ENCODE measurements around the gene NAV3.

The NAV3 gene

DNA sequence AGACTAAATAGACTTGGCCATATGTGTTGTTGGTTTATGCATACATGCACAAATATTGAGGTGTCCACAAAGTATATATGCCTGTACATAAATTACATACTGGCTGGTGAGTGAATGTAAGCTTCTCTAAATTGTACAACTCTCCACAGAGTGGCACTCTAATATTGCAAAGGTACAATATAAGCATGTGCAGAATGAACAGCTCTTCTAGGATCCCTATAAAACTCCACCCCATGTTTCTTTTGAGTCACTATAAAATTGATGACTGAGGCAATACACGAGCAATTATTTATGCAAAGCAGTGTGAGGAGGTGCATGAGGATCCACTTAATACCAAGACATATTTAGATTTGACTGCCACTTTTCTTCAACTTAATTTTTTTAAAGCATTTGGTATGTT, 172.2 kb downstream of the NAV3 start:
- TF ChIP-seq, protein P1, sequence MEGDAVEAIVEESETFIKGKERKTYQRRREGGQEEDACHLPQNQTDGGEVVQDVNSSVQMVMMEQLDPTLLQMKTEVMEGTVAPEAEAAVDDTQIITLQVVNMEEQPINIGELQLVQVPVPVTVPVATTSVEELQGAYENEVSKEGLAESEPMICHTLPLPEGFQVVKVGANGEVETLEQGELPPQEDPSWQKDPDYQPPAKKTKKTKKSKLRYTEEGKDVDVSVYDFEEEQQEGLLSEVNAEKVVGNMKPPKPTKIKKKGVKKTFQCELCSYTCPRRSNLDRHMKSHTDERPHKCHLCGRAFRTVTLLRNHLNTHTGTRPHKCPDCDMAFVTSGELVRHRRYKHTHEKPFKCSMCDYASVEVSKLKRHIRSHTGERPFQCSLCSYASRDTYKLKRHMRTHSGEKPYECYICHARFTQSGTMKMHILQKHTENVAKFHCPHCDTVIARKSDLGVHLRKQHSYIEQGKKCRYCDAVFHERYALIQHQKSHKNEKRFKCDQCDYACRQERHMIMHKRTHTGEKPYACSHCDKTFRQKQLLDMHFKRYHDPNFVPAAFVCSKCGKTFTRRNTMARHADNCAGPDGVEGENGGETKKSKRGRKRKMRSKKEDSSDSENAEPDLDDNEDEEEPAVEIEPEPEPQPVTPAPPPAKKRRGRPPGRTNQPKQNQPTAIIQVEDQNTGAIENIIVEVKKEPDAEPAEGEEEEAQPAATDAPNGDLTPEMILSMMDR (IDR thresholded peaks at IDR 0.05; ENCODE audit: low read depth, low read length): no peak
- no peak for DNase-seq (ENCODE audit: low read depth, low spot score)
- H3K4me3 ChIP-seq (ENCODE audit: low read depth, low read length): no peak overlapping the region
- in situ Hi-C loops (cut with HindIII; ENCODE audit: low sequenced_read_pairs): no loop called here

DNA sequence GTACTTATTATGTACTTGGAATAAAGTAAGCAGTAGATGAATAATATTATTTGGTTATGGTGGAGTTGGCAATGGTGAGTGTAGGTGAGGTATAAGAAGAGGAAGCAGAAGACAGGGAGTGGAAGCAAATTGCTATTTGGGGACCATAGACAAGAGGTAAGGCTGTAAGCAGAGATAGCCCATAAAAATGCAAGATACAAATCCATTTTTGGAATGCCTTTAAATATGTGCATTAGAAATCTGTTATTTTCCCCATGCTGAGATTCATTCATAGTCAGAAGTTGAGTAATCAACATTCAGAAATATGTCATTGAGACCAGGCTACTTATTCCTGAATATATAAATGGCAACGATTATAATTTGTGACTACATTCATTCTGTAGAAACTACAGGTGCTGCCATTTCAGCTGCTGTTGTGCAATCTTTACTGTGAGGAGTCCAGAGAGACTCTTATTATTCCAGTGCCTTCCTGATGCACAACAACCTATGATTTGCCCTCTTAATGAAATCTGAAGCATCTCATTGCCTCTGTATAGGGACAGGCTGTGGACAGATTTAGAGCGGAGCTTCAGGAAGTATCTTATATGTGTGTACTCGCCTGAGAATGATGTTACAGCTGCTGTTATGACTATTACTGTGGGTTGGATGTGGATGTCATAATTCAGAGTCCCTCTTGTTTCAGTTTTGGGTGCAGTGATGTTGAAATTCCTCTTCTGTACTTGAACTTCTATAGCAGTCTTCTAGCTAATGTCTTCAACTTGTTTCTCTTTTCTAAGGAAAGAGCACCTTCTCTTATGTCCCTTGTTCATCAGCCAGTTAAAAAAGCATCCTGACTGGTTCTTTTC, 173.8 kb downstream of the NAV3 start:
- H3K4me3 ChIP-seq (ENCODE audit: low read depth, low read length): no peak overlapping the region
- in situ Hi-C loops (cut with HindIII; ENCODE audit: low sequenced_read_pairs): no loop called here
- TF ChIP-seq, protein P1 (IDR thresholded peaks at IDR 0.05; ENCODE audit: low read depth, low read length): no peak
- DNase-seq (ENCODE audit: low read depth, low spot score): no peak

DNA sequence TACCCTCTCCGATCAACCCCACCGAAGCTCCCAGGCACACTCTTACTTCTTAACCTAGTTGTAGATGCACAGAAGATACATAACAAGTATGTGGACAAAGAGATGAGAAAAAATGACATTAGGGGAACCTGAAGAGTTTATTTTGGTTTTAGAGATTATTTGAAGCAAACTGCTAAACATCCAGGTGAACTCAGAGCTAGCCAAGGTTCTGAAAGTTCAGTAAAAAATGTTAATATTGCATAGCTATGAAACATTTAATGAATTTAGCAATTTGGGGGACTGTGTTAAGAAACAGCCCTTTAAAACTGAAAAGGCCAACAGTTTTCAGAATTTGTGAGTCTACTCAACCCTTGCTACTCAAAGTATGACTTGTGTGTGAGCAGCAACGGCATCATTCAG, 174.4 kb downstream of the NAV3 start:
- TF ChIP-seq, protein P1 (IDR thresholded peaks at IDR 0.05; ENCODE audit: low read depth, low read length): no peak
- H3K4me3 ChIP-seq (ENCODE audit: low read depth, low read length): no peak overlapping the region
- DNase-seq (ENCODE audit: low read depth, low spot score): no peak
- in situ Hi-C loops (cut with HindIII; ENCODE audit: low sequenced_read_pairs): no loop called here

DNA sequence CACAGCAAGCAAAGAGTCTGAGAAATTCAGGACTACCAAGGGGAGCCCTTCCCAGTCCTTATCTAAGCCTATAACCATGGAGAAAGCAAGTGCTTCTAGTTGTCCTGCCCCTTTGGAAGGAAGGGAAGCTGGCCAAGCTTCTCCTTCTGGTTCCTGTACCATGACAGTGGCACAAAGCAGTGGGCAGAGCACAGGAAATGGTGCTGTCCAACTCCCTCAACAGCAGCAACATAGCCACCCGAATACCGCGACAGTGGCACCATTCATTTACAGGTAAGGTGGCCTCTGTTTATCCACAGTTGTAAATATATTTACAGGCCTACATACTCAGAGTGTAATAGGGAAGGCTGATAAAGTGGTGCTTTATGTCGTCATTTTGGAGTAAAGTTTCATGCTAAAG, 176.5 kb downstream of the NAV3 start:
- TF ChIP-seq, protein P1 (IDR thresholded peaks at IDR 0.05; ENCODE audit: low read depth, low read length): no peak
- in situ Hi-C loops (cut with HindIII; ENCODE audit: low sequenced_read_pairs): no loop called here
- H3K4me3 ChIP-seq (ENCODE audit: low read depth, low read length): no peak overlapping the region
- no peak for DNase-seq (ENCODE audit: low read depth, low spot score)

DNA sequence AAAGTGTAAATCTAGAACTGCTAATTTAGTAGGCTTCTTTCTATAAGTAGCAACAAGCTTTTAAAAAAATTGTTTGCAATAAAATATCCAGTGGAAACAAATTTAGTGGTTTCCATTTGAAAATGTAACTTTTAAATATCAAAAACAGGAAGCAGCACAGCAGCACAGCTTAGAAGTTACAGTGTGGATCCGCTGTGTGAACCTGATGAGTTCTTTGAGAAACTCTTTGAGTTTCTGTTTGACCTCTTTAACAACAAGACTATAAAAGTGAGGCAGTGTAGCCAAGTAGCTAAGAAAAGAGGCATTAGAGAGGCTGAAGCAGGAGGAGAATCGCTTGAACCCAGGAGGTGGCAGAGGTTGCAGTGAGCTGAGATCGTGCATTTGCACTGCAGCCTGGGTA, 178.3 kb downstream of the NAV3 start:
- in situ Hi-C loops (cut with HindIII; ENCODE audit: low sequenced_read_pairs): no loop called here
- no peak for DNase-seq (ENCODE audit: low read depth, low spot score)
- no peak overlapping the region for H3K4me3 ChIP-seq (ENCODE audit: low read depth, low read length)
- TF ChIP-seq, protein P1 (IDR thresholded peaks at IDR 0.05; ENCODE audit: low read depth, low read length): no peak

DNA sequence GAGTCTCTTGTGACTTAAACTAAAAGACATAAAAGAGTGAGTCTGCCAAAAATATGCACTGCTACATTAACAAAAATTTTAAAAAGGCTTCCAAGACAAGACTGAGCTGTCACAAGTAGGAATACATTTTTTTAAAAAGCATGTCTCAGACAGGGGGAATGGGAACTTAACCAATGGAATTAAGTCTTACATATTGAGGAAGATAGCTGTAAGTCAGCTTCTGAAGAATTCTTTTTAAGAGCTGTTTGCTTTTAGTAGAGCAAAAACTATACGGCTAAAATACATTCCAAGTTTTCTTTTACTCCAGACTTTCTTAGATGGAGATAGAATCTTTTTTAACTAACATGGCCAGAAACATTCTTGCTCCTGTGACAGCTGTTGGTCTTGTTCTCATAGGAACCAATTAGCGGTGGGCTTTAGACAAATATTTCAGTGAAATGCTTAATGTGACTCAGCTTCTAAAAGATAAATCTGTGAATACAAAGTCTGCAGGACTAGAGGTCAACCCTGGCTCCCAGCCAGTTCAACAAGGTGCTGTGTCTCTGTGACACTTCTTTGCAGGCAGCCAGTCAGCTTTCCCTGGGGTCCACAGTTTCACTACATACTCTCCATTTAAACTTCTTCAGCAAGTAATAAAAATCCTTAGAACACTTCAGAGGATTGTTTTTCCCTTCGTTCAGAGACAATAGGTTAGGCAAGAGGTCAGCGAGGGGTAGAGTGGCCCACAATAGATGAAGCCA, 187.6 kb downstream of the NAV3 start:
- DNase-seq (ENCODE audit: low read depth, low spot score): peak; percentile 44
- in situ Hi-C loops (cut with HindIII; ENCODE audit: low sequenced_read_pairs): no loop called here
- TF ChIP-seq, protein P1 (IDR thresholded peaks at IDR 0.05; ENCODE audit: low read depth, low read length): no peak
- no peak overlapping the region for H3K4me3 ChIP-seq (ENCODE audit: low read depth, low read length)

Data from astrocyte of the spinal cord (primary cell).